ENCODE measurements around the gene SAMD14.

DNA sequence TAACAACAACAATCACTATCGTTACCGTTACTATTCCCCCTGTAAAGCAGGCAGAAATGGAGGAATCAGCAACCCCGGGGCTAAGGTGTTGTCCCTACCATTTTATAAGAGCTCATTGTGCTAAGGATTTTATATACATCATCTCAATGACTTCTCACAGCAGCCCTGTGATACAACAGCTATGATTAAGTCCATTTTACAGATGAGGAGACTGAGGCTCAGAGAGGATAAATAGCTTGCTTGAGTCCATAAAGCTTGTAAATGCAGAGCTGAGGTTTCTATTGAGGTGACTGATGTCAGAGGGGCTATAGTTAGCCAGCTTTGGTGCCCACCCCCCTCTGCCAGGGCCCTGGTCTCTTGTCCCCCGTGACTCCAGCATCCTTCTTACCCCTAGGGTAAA is 51.5 kb downstream of the SAMD14 start:
- TF ChIP-seq, protein P1, sequence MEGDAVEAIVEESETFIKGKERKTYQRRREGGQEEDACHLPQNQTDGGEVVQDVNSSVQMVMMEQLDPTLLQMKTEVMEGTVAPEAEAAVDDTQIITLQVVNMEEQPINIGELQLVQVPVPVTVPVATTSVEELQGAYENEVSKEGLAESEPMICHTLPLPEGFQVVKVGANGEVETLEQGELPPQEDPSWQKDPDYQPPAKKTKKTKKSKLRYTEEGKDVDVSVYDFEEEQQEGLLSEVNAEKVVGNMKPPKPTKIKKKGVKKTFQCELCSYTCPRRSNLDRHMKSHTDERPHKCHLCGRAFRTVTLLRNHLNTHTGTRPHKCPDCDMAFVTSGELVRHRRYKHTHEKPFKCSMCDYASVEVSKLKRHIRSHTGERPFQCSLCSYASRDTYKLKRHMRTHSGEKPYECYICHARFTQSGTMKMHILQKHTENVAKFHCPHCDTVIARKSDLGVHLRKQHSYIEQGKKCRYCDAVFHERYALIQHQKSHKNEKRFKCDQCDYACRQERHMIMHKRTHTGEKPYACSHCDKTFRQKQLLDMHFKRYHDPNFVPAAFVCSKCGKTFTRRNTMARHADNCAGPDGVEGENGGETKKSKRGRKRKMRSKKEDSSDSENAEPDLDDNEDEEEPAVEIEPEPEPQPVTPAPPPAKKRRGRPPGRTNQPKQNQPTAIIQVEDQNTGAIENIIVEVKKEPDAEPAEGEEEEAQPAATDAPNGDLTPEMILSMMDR (IDR thresholded peaks at IDR 0.05) = no peak
- no peak for TF ChIP-seq POLR2A (IDR thresholded peaks at IDR 0.05)
